H9 (cell line): ENCODE results near the gene COL4A1. TPM values are rescaled to one million over a fixed set of nuclear protein-coding genes. Genes with fewer than 3 reads are reported as not detected.

Experiments used
- DNase-seq: peaks from one replicate; pipeline ENCODE4 v3.0.0-alpha.2; 2017
- H2AFZ ChIP-seq: one replicate; pipeline ENCODE4 v1.6.1; 2013; ENCODE audit warnings: mild to moderate bottlenecking, low read length, control low read depth, moderate library complexity
- H2AK5ac ChIP-seq: 2 replicates; pipeline ENCODE4 v1.6.1; 2013; ENCODE audit warnings: low read length, control low read depth, mixed read lengths; ENCODE audit not compliant: insufficient read length
- H2BK120ac ChIP-seq: one replicate; pipeline ENCODE4 v1.6.1; 2013; ENCODE audit warnings: low read depth, mild to moderate bottlenecking, low read length, control low read depth, inconsistent platforms; ENCODE audit not compliant: poor library complexity, severe bottlenecking
- H2BK12ac ChIP-seq: 2 replicates; pipeline ENCODE4 v1.6.1; 2013; ENCODE audit warnings: low read length, control low read depth, mixed read lengths, low read depth; ENCODE audit not compliant: insufficient read length
- H2BK15ac ChIP-seq: 2 replicates; pipeline ENCODE4 v1.6.1; 2013; ENCODE audit warnings: low read depth, low read length, control low read depth
- H2BK20ac ChIP-seq: one replicate; pipeline ENCODE4 v1.6.1; 2013; ENCODE audit warnings: low read depth, mild to moderate bottlenecking, low read length, control low read depth, inconsistent platforms; ENCODE audit not compliant: poor library complexity, severe bottlenecking
- H2BK5ac ChIP-seq: 2 replicates; pipeline ENCODE4 v1.6.1; 2013; ENCODE audit warnings: low read length, control low read depth, mixed read lengths; ENCODE audit not compliant: insufficient read length
- H3K14ac ChIP-seq: 2 replicates; pipeline ENCODE4 v1.6.1; 2013; ENCODE audit warnings: low read length, control low read depth; ENCODE audit not compliant: insufficient read depth
- H3K18ac ChIP-seq: 2 replicates; pipeline ENCODE4 v1.6.1; 2013; ENCODE audit warnings: low read depth, mild to moderate bottlenecking, mixed read lengths, low read length, control low read depth; ENCODE audit not compliant: insufficient read length
- H3K23ac ChIP-seq: 2 replicates; pipeline ENCODE4 v1.6.1; 2013; ENCODE audit warnings: low read length, control low read depth, mixed read lengths, low read depth; ENCODE audit not compliant: insufficient read length
- H3K23me2 ChIP-seq: 2 replicates; pipeline ENCODE4 v1.6.1; 2013; ENCODE audit warnings: low read depth, mild to moderate bottlenecking, mixed read lengths, low read length, control low read depth; ENCODE audit not compliant: insufficient read length, poor library complexity, severe bottlenecking
- H3K27ac ChIP-seq: 2 replicates; pipeline ENCODE4 v1.5.1; 2013; ENCODE audit warnings: low read length, control low read depth, mixed read lengths, low read depth; ENCODE audit not compliant: insufficient read length
- H3K27me3 ChIP-seq: 2 replicates; pipeline ENCODE4 v1.6.1; 2013; ENCODE audit warnings: low read length, control low read depth, inconsistent platforms; ENCODE audit not compliant: insufficient read depth
- H3K4ac ChIP-seq: 2 replicates; pipeline ENCODE4 v1.6.1; 2013; ENCODE audit warnings: low read depth, mild to moderate bottlenecking, control low read depth, inconsistent platforms, low read length, moderate library complexity
- H3K4me1 ChIP-seq: 2 replicates; pipeline ENCODE4 v1.6.1; 2013; ENCODE audit warnings: low read length, control low read depth, inconsistent platforms; ENCODE audit not compliant: insufficient read depth
- H3K4me2 ChIP-seq: 2 replicates; pipeline ENCODE4 v1.6.1; 2013; ENCODE audit warnings: low read length, control low read depth, mixed read lengths; ENCODE audit not compliant: insufficient read length, insufficient read depth
- H3K56ac ChIP-seq: 2 replicates; pipeline ENCODE4 v1.6.1; 2013; ENCODE audit warnings: low read depth, mild to moderate bottlenecking, mixed read lengths, low read length, control low read depth; ENCODE audit not compliant: insufficient read length
- H3K79me1 ChIP-seq: 2 replicates; pipeline ENCODE4 v1.6.1; 2013; ENCODE audit warnings: low read depth, mild to moderate bottlenecking, moderate library complexity, low read length, control low read depth, inconsistent platforms; ENCODE audit not compliant: insufficient read depth, poor library complexity, severe bottlenecking
- H3K79me2 ChIP-seq: 2 replicates; pipeline ENCODE4 v1.6.1; 2013; ENCODE audit warnings: low read length, control low read depth, inconsistent platforms; ENCODE audit not compliant: insufficient read depth
- H3K9ac ChIP-seq: 2 replicates; pipeline ENCODE4 v1.6.1; 2013; ENCODE audit warnings: low read length, control low read depth, mixed read lengths; ENCODE audit not compliant: insufficient read length; ENCODE audit errors: extremely low read depth
- H3K9me3 ChIP-seq: one replicate; pipeline ENCODE4 v1.6.1; 2013; ENCODE audit warnings: low read depth, low read length, inconsistent platforms; ENCODE audit not compliant: control insufficient read depth
- H3T11ph ChIP-seq: one replicate; pipeline ENCODE4 v1.6.1; 2013; ENCODE audit warnings: mild to moderate bottlenecking, low read length, control low read depth, inconsistent platforms
- H4K20me1 ChIP-seq: one replicate; pipeline ENCODE4 v1.6.1; 2013; ENCODE audit not compliant: control insufficient read depth, insufficient read length, insufficient read depth
- H4K5ac ChIP-seq: 2 replicates; pipeline ENCODE4 v1.6.1; 2013; ENCODE audit warnings: low read depth, mild to moderate bottlenecking, mixed read lengths, low read length, control low read depth; ENCODE audit not compliant: insufficient read length
- H4K8ac ChIP-seq: replicated peaks from 2 replicates; pipeline ENCODE4 v1.6.1; 2013; ENCODE audit warnings: low read length, control low read depth, mixed read lengths, low read depth; ENCODE audit not compliant: insufficient read length
- H4K91ac ChIP-seq: 2 replicates; pipeline ENCODE4 v1.6.1; 2013; ENCODE audit warnings: low read depth, mild to moderate bottlenecking, moderate library complexity, mixed read lengths, low read length, control low read depth; ENCODE audit not compliant: insufficient read length
- H3K27ac Mint-ChIP-seq, 3 experiments: 2 replicates in 2 of 3; 3 replicates in 1 of 3; pipeline ENCODE4 v1.8.0; 2020 to 2021; ENCODE audit warnings: mixed read lengths in 3 of 3, mild to moderate bottlenecking in 1 of 3, moderate library complexity in 1 of 3
- H3K27me3 Mint-ChIP-seq: 2 replicates; pipeline ENCODE4 v1.8.0; 2021; ENCODE audit warnings: low read depth, mild to moderate bottlenecking, moderate library complexity, mixed read lengths
- H3K36me3 Mint-ChIP-seq, 3 experiments: 2 replicates in 2 of 3; 3 replicates in 1 of 3; pipeline ENCODE4 v1.8.0; 2020 to 2021; ENCODE audit warnings: low read depth in 3 of 3, mixed read lengths in 3 of 3; ENCODE audit not compliant: insufficient read depth in 1 of 3
- H3K4me1 Mint-ChIP-seq, 2 experiments: 2 replicates each; pipeline ENCODE4 v1.8.0; 2020; ENCODE audit warnings: mixed read lengths in 2 of 2
- H3K4me3 Mint-ChIP-seq, 2 experiments: 2 replicates in 1 of 2; 3 replicates in 1 of 2; pipeline ENCODE4 v1.8.0; 2020 to 2021; ENCODE audit warnings: mild to moderate bottlenecking in 2 of 2, mixed read lengths in 2 of 2, moderate library complexity in 1 of 2
- H3K9me3 Mint-ChIP-seq, 2 experiments: 2 replicates in 1 of 2; 3 replicates in 1 of 2; pipeline ENCODE4 v1.8.0; 2020; ENCODE audit warnings: mild to moderate bottlenecking in 2 of 2, mixed read lengths in 2 of 2, moderate library complexity in 1 of 2
- whole genome bisulfite sequencing: extraction: QIAGEN DNeasy Blood & Tissue Kit; methylation state at CpG from one replicate; pipeline ENCODE4 v1.1.7; 2013; ENCODE audit warnings: missing lambda C conversion rate, low lambda C conversion rate, mixed read lengths; ENCODE audit not compliant: insufficient read length; ENCODE audit errors: extremely low coverage; 5-methylcytosine and 5-hydroxymethylcytosine counted together
- total RNA-seq: library from RNA; stranded (reverse); gene quantifications from 2 replicates; pipeline ENCODE4 v1.2.1, GENCODE V29; 2021
- TF ChIP-seq, protein P1 (sequence below): fragments of 200-600 bp; sonication (generic); conservative IDR thresholded peaks from 3 replicates; pipeline ENCODE4 v1.8.0; 2021; ENCODE audit warnings: antibody characterized with exemption, mild to moderate bottlenecking

The COL4A1 gene
- total RNA-seq, 1 experiment from 2014 or later: 73.1 TPM

DNA sequence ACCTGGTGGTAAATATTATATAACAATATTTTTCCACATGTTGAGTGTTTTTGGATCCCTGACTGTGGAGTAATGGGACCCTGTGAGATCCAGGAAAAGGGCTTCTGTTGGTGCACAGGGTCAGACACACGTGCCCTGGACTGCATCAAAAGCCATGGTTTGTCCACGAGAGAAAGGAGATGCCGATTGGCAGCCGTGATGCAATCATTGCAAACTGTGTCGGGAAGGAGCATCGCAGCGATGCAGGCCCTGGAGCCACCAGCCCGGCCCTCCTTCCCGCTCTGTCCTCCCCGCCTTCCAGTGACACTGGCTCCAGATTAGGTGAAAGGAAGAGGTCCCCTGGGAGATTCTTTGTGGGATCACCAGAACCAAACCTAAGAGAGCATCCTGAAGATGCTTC lies 9.2 kb upstream of the COL4A1 start:
- no peak overlapping the region for H3K27ac ChIP-seq
- peak; percentile 23 for DNase-seq
- H3K27me3 Mint-ChIP-seq: no peaks in the 10 kb centered on the region

More for the DNA sequence above, 9.2 kb upstream of the COL4A1 start:
- Histone ChIP-seq H2BK12ac (no peak overlapping the region), H3K23ac (no peak overlapping the region), H3K4me1 (peaks cover 3% of the 10 kb centered on the region; the same call in 1 of the 2 replicates), H3K4ac (no peak overlapping the region), H3K56ac (no peak overlapping the region), H2AK5ac (no peak overlapping the region), H4K8ac (no peak overlapping the region), H3K4me2 (no peak overlapping the region), H3K18ac (no peak overlapping the region), H3T11ph (no peak overlapping the region), H2BK5ac (no peak overlapping the region), H2BK15ac (no peak overlapping the region), H4K5ac (no peak overlapping the region), H3K14ac (no peak overlapping the region), H2AFZ (no peak overlapping the region), H2BK20ac (no peak overlapping the region), H4K20me1 (no peaks in the 10 kb centered on the region), H2BK120ac (no peak overlapping the region), H3K79me2 (peaks cover 4% of the 10 kb centered on the region; the same call in 1 of the 2 replicates), H3K23me2 (no peaks in the 10 kb centered on the region), H3K79me1 (no peaks in the 10 kb centered on the region), H3K9ac (no peak overlapping the region), H3K9me3 (no peaks in the 10 kb centered on the region), H4K91ac (no peak overlapping the region), H3K27me3 (no peaks in the 10 kb centered on the region)
- H3K27ac Mint-ChIP-seq: no peak overlapping the region
- H3K4me1 Mint-ChIP-seq: peaks cover 15 to 24% of the 10 kb centered on the region in 2 experiments
- no CpG with 5 or more reads among the region's 10 CpGs for WGBS
- TF ChIP-seq, protein P1, sequence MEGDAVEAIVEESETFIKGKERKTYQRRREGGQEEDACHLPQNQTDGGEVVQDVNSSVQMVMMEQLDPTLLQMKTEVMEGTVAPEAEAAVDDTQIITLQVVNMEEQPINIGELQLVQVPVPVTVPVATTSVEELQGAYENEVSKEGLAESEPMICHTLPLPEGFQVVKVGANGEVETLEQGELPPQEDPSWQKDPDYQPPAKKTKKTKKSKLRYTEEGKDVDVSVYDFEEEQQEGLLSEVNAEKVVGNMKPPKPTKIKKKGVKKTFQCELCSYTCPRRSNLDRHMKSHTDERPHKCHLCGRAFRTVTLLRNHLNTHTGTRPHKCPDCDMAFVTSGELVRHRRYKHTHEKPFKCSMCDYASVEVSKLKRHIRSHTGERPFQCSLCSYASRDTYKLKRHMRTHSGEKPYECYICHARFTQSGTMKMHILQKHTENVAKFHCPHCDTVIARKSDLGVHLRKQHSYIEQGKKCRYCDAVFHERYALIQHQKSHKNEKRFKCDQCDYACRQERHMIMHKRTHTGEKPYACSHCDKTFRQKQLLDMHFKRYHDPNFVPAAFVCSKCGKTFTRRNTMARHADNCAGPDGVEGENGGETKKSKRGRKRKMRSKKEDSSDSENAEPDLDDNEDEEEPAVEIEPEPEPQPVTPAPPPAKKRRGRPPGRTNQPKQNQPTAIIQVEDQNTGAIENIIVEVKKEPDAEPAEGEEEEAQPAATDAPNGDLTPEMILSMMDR: no peak
- H3K9me3 Mint-ChIP-seq: no peaks in the 10 kb centered on the region; a peak in 1 of 5 replicates
- no peak overlapping the region for H3K4me3 Mint-ChIP-seq
- peaks cover 5 to 15% (median 6%) of the 10 kb centered on the region in 3 experiments for H3K36me3 Mint-ChIP-seq
